ENCODE data around the gene CDH16.
A peak's percentile ranks its signal among the peaks of the same experiment; 100 is the strongest.

CDH16 gene

DNA sequence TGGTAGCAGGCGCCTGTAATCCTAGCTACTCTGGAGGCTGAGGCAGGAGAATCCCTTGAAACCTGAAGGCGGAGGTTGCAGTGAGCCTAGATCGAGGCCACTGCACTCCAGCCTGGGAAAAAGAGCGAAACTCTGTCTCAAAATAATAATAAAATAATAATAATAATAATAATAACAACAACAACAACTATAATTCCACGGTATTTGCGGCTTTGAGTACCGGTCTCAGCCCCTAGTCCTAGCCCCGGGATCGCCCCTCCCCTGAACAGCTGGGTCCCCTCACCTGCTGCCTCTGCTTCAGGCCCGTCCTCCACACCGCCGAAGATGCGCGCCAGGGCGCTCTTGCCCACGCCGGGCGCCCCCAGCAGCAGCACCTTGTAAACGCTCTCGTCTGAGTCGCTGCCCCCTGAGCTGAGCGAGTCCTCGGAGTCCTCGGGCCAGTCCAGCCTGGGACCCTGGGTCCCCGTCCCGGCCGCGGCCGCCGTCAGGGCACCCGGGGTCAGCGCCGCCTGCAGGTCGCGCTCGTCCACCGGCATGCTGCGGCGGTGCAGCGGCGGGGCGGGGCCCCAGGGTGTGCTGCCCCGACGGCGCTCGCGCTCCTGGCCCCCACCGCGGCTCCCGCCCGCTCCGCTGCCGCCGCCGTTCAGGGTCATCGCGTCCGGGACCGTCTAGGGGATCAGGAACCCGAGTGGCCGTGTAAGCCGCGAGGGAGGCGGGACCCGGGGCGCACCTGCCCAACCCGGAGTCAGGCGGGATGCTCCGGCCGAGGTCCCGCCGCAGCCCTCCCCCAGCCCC, 6.0 kb upstream of the CDH16 start:
- DNase-seq (ENCODE audit: low read depth in 1 of 2, low spot score in 1 of 2), result no peak
- Histone ChIP-seq H3K4me3 (replicated peaks; ENCODE audit: insufficient read depth, low read length) (no peak overlapping the region), H3K27me3 (ENCODE audit: insufficient read depth, poor library complexity, severe bottlenecking) (peaks cover 36% of the 10 kb centered on the region), H3K27ac (replicated peaks) (no peak overlapping the region)
- TF ChIP-seq, protein P1, sequence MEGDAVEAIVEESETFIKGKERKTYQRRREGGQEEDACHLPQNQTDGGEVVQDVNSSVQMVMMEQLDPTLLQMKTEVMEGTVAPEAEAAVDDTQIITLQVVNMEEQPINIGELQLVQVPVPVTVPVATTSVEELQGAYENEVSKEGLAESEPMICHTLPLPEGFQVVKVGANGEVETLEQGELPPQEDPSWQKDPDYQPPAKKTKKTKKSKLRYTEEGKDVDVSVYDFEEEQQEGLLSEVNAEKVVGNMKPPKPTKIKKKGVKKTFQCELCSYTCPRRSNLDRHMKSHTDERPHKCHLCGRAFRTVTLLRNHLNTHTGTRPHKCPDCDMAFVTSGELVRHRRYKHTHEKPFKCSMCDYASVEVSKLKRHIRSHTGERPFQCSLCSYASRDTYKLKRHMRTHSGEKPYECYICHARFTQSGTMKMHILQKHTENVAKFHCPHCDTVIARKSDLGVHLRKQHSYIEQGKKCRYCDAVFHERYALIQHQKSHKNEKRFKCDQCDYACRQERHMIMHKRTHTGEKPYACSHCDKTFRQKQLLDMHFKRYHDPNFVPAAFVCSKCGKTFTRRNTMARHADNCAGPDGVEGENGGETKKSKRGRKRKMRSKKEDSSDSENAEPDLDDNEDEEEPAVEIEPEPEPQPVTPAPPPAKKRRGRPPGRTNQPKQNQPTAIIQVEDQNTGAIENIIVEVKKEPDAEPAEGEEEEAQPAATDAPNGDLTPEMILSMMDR (IDR thresholded peaks at IDR 0.05; ENCODE audit: insufficient read depth, low read length), result peak; percentile 23
- no peak for TF ChIP-seq SPI1 (IDR thresholded peaks at IDR 0.05; ENCODE audit: borderline replicate concordance, low read depth)

DNA sequence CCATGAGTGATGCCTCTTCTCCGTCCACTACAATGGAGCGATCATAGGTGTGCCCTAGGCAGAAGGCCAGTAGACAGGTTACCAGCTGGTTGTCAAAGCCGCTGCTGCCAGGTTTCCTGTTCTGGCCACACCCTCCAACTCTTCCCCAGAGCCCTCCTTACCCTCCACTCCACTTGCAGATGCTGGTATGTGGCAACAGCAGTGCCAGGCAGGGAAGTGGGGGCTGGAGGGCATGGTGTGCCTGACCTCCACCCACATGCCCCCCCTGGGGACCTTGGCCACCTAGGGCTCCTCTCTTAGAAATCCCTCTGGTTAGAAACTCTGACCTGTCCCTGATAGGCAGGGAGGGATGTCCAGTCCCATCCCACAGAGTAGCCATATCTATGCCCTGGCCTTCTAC, 5.2 kb upstream of the CDH16 start:
- TF ChIP-seq, protein P1 (IDR thresholded peaks at IDR 0.05; ENCODE audit: insufficient read depth, low read length), result no peak
- TF ChIP-seq SPI1 (IDR thresholded peaks at IDR 0.05; ENCODE audit: borderline replicate concordance, low read depth) (no peak), POLR2AphosphoS5 (IDR thresholded peaks at IDR 0.05; ENCODE audit: low read depth) (no peak), GABPA (IDR thresholded peaks at IDR 0.05; ENCODE audit: low read depth) (no peak)
- TF ChIP-seq, protein P2, sequence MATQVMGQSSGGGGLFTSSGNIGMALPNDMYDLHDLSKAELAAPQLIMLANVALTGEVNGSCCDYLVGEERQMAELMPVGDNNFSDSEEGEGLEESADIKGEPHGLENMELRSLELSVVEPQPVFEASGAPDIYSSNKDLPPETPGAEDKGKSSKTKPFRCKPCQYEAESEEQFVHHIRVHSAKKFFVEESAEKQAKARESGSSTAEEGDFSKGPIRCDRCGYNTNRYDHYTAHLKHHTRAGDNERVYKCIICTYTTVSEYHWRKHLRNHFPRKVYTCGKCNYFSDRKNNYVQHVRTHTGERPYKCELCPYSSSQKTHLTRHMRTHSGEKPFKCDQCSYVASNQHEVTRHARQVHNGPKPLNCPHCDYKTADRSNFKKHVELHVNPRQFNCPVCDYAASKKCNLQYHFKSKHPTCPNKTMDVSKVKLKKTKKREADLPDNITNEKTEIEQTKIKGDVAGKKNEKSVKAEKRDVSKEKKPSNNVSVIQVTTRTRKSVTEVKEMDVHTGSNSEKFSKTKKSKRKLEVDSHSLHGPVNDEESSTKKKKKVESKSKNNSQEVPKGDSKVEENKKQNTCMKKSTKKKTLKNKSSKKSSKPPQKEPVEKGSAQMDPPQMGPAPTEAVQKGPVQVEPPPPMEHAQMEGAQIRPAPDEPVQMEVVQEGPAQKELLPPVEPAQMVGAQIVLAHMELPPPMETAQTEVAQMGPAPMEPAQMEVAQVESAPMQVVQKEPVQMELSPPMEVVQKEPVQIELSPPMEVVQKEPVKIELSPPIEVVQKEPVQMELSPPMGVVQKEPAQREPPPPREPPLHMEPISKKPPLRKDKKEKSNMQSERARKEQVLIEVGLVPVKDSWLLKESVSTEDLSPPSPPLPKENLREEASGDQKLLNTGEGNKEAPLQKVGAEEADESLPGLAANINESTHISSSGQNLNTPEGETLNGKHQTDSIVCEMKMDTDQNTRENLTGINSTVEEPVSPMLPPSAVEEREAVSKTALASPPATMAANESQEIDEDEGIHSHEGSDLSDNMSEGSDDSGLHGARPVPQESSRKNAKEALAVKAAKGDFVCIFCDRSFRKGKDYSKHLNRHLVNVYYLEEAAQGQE (IDR thresholded peaks at IDR 0.05; ENCODE audit: insufficient replicate concordance, low read depth), result no peak
- no peak overlapping the region for H3K27ac ChIP-seq (replicated peaks)
- DNase-seq (ENCODE audit: low read depth in 1 of 2, low spot score in 1 of 2), result peak in 1 of 2 experiments; percentile 11
- H3K27me3 ChIP-seq (ENCODE audit: insufficient read depth, poor library complexity, severe bottlenecking), result peaks cover 36% of the 10 kb centered on the region
- no peak overlapping the region for H3K4me3 ChIP-seq (replicated peaks; ENCODE audit: insufficient read depth, low read length)

DNA sequence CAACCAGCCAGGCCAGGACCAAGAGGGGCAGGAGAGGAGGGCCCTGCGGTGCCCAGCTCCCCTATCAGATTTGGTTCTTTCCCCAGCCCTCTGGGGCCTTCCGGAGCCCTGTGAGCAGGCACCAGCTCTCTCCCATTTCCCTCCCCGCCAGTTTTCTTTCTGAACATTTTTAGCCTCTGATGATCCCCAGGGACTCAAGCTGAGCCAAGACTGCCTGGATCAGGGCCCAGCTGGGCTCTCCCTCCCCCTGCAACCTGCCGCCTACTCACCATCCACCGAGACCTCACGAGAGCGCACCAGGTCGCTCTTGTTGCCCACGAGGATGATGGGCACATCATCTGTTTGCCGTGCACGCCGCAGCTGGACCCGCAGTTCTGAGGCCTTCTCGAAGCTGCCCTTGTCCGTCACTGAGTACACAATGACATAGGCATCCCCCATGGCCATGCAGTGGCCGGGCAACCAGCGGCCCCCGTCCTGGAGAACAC, 4.6 kb upstream of the CDH16 start:
- Histone ChIP-seq H3K27ac (replicated peaks) (no peak overlapping the region), H3K4me3 (replicated peaks; ENCODE audit: insufficient read depth, low read length) (no peak overlapping the region), H3K27me3 (ENCODE audit: insufficient read depth, poor library complexity, severe bottlenecking) (peaks cover 36% of the 10 kb centered on the region)
- TF ChIP-seq GABPA (IDR thresholded peaks at IDR 0.05; ENCODE audit: low read depth) (no peak), POLR2AphosphoS5 (IDR thresholded peaks at IDR 0.05; ENCODE audit: low read depth) (no peak), SPI1 (IDR thresholded peaks at IDR 0.05; ENCODE audit: borderline replicate concordance, low read depth) (no peak)
- TF ChIP-seq, protein P2 (IDR thresholded peaks at IDR 0.05; ENCODE audit: insufficient replicate concordance, low read depth), result no peak
- DNase-seq (ENCODE audit: low read depth in 1 of 2, low spot score in 1 of 2), result no peak

DNA sequence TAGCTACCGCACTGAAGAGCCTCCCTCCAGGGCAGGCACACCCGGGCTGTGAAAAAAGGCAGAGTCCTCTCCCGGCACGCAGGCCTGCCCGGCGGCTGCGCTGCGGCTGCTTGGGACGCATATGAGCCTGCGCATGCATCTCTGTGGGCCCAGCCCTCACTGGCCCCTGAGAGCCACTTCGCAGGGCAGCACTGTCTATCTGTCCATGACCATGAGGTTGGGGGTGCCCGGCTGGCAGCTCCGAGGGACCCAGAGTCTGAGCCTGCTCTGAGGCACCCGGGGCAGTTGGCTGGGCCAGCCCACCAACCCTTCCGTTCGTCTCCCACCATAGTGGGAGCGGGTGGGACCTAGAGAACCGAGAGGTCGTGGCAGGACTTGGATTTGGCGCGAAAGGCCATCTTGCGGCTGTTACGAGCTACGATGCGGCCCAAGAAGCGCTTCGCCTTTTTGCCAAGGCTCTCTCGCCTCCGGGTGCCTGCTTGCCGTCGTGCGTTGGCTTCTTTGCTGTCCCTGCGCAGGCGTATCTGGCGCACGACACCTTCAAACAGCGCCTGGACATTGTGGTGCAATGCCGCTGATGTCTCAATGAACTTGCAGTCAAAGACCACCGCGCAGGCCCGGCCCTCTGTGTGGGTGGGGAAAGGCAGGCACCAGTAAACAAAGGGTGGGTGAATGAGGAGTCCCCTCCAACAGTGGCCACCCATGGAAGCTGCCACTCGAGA, 3.2 kb upstream of the CDH16 start:
- TF ChIP-seq GABPA (IDR thresholded peaks at IDR 0.05; ENCODE audit: low read depth) (no peak), POLR2AphosphoS5 (IDR thresholded peaks at IDR 0.05; ENCODE audit: low read depth) (no peak), SPI1 (IDR thresholded peaks at IDR 0.05; ENCODE audit: borderline replicate concordance, low read depth) (no peak)
- TF ChIP-seq, protein P2 (IDR thresholded peaks at IDR 0.05; ENCODE audit: insufficient replicate concordance, low read depth), result no peak
- TF ChIP-seq, protein P1 (IDR thresholded peaks at IDR 0.05; ENCODE audit: insufficient read depth, low read length), result no peak
- no peak for DNase-seq (ENCODE audit: low read depth in 1 of 2, low spot score in 1 of 2)
- H3K27ac ChIP-seq (replicated peaks), result no peak overlapping the region
- peaks cover 36% of the 10 kb centered on the region for H3K27me3 ChIP-seq (ENCODE audit: insufficient read depth, poor library complexity, severe bottlenecking)
- H3K4me3 ChIP-seq (replicated peaks; ENCODE audit: insufficient read depth, low read length), result no peak overlapping the region

All from HL-60 (cell line).